ENCODE data around the gene DYNLT2B. TPM values are rescaled to one million over a fixed set of nuclear protein-coding genes. Genes with fewer than 3 reads are reported as not detected.

The DYNLT2B gene
- total and polyA plus RNA-seq, 4 donors, result 1.1 to 3.7 (median 2.9) TPM

DNA sequence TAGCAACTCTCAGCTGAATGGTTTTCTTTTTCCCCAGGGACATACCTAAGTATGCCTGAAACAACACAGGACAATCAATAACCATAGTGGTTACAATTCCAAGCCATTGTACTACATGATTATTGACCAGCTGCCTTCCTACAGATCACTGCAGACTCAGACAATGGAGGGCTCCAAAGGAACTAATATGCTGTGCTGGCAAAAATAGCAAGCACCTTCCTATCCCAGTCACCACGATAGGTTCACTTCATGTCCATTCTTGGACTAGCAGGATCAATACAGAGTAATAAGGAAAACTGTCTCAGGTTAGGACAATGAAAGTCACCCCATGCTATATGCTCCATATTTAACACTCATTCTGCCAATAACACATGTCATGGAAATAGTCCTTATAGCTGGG lies 37.6 kb upstream of the DYNLT2B start:
- H3K9me3 ChIP-seq (ENCODE audit: control insufficient read depth in 4 of 4, low read length in 3 of 4), result no peaks in the 10 kb centered on the region
- H3K4me1 ChIP-seq (ENCODE audit: control insufficient read depth in 4 of 4, insufficient read depth in 4 of 4, low read length in 3 of 4), result no peaks in the 10 kb centered on the region
- no peak overlapping the region for H3K9ac ChIP-seq (ENCODE audit: low read depth in 1 of 2, low read length in 2 of 2)
- H3K4me3 ChIP-seq (ENCODE audit: low read depth in 1 of 3, low read length in 3 of 3), result no peak overlapping the region
- 97% methylated on average over 1 of the region's 1 CpG for WGBS
- no peak for TF ChIP-seq HNF4A (conservative IDR thresholded peaks at IDR 0.05)
- TF ChIP-seq HNF4G (IDR thresholded peaks at IDR 0.05), result no peak
- no peak for DNase-seq (ENCODE audit: low spot score)
- no peak overlapping the region for H3K27ac ChIP-seq (ENCODE audit: low read depth in 1 of 2, low read length in 2 of 2)
- H3K36me3 ChIP-seq (ENCODE audit: control insufficient read depth in 4 of 4, insufficient read depth in 3 of 4, low read depth in 1 of 4, low read length in 3 of 4), result peaks cover 0 to 46% (median 29%) of the 10 kb centered on the region in 4 donors
- H3K27me3 ChIP-seq (ENCODE audit: control insufficient read depth in 4 of 4, insufficient read depth in 4 of 4, low read length in 3 of 4), result no peaks in the 10 kb centered on the region

DNA sequence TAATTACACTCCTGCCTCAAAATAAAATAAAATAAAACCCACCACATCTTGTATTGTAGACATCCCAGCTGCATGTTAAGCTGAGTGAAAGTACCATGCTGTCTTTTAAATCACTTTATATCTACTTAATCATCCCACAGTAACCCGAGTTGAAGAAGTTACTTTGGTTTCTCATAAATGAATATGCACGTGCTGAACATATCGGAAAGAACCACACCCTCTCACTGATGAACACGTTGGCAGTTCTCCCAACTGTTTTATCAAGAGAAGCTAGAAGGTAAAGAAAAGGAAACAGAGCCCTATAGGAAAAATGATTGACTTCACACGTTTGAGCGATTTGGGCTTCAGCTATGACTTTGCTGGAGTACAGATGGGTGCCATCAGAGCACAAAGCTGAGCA lies 36.1 kb upstream of the DYNLT2B start:
- Histone ChIP-seq H3K4me3 (ENCODE audit: low read depth in 1 of 3, low read length in 3 of 3) (no peak overlapping the region), H3K9me3 (ENCODE audit: control insufficient read depth in 4 of 4, low read length in 3 of 4) (no peaks in the 10 kb centered on the region), H3K36me3 (ENCODE audit: control insufficient read depth in 4 of 4, insufficient read depth in 3 of 4, low read depth in 1 of 4, low read length in 3 of 4) (peaks cover 0 to 39% (median 25%) of the 10 kb centered on the region in 4 donors), H3K9ac (ENCODE audit: low read depth in 1 of 2, low read length in 2 of 2) (no peak overlapping the region), H3K4me1 (ENCODE audit: control insufficient read depth in 4 of 4, insufficient read depth in 4 of 4, low read length in 3 of 4) (no peaks in the 10 kb centered on the region), H3K27ac (ENCODE audit: low read depth in 1 of 2, low read length in 2 of 2) (no peak overlapping the region), H3K27me3 (ENCODE audit: control insufficient read depth in 4 of 4, insufficient read depth in 4 of 4, low read length in 3 of 4) (no peaks in the 10 kb centered on the region)
- DNase-seq (ENCODE audit: low spot score), result no peak
- TF ChIP-seq, protein P1, sequence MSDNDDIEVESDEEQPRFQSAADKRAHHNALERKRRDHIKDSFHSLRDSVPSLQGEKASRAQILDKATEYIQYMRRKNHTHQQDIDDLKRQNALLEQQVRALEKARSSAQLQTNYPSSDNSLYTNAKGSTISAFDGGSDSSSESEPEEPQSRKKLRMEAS (IDR thresholded peaks at IDR 0.05), result no peak
- TF ChIP-seq NR2F2 (IDR thresholded peaks at IDR 0.05) (no peak), HNF4G (IDR thresholded peaks at IDR 0.05) (no peak), TAF1 (conservative IDR thresholded peaks at IDR 0.05) (no peak), JUND (IDR thresholded peaks at IDR 0.05) (no peak), RXRA (IDR thresholded peaks at IDR 0.05) (no peak), RAD21 (IDR thresholded peaks at IDR 0.05) (no peak), GABPA (IDR thresholded peaks at IDR 0.05 in 1 of 2, conservative IDR thresholded peaks at IDR 0.05 in 1 of 2) (no peak)
- TF ChIP-seq, protein P2, sequence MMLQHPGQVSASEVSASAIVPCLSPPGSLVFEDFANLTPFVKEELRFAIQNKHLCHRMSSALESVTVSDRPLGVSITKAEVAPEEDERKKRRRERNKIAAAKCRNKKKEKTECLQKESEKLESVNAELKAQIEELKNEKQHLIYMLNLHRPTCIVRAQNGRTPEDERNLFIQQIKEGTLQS (IDR thresholded peaks at IDR 0.05), result no peak
- TF ChIP-seq, protein P3, sequence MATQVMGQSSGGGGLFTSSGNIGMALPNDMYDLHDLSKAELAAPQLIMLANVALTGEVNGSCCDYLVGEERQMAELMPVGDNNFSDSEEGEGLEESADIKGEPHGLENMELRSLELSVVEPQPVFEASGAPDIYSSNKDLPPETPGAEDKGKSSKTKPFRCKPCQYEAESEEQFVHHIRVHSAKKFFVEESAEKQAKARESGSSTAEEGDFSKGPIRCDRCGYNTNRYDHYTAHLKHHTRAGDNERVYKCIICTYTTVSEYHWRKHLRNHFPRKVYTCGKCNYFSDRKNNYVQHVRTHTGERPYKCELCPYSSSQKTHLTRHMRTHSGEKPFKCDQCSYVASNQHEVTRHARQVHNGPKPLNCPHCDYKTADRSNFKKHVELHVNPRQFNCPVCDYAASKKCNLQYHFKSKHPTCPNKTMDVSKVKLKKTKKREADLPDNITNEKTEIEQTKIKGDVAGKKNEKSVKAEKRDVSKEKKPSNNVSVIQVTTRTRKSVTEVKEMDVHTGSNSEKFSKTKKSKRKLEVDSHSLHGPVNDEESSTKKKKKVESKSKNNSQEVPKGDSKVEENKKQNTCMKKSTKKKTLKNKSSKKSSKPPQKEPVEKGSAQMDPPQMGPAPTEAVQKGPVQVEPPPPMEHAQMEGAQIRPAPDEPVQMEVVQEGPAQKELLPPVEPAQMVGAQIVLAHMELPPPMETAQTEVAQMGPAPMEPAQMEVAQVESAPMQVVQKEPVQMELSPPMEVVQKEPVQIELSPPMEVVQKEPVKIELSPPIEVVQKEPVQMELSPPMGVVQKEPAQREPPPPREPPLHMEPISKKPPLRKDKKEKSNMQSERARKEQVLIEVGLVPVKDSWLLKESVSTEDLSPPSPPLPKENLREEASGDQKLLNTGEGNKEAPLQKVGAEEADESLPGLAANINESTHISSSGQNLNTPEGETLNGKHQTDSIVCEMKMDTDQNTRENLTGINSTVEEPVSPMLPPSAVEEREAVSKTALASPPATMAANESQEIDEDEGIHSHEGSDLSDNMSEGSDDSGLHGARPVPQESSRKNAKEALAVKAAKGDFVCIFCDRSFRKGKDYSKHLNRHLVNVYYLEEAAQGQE (IDR thresholded peaks at IDR 0.05), result no peak
- WGBS, result 85% methylated on average over 6 of the region's 6 CpGs

DNA sequence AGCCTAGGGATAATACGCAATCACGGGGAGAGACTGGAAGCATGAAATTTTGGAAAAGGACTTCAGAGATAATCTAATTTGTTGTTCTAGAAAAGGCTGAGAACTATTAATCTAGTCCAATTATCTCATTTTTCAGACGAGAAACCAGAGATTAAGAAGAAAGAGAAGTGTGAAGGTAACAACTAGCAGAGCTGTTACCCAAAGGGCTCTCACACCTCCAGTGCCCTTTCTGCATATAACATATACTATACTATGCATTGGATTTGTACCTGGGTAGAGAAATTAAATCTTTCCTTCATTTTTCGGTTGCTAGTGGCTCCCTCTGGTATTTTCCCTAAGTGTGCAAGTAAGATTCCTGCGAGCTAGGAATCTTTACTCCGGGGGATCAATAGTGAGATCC lies 33.5 kb upstream of the DYNLT2B start:
- Histone ChIP-seq H3K9ac (ENCODE audit: low read depth in 1 of 2, low read length in 2 of 2) (no peak overlapping the region), H3K4me3 (ENCODE audit: low read depth in 1 of 3, low read length in 3 of 3) (no peak overlapping the region), H3K27me3 (ENCODE audit: control insufficient read depth in 4 of 4, insufficient read depth in 4 of 4, low read length in 3 of 4) (no peaks in the 10 kb centered on the region), H3K4me1 (ENCODE audit: control insufficient read depth in 4 of 4, insufficient read depth in 4 of 4, low read length in 3 of 4) (no peaks in the 10 kb centered on the region), H3K27ac (ENCODE audit: low read depth in 1 of 2, low read length in 2 of 2) (no peak overlapping the region), H3K36me3 (ENCODE audit: control insufficient read depth in 4 of 4, insufficient read depth in 3 of 4, low read depth in 1 of 4, low read length in 3 of 4) (peaks cover 0 to 26% (median 17%) of the 10 kb centered on the region in 4 donors), H3K9me3 (ENCODE audit: control insufficient read depth in 4 of 4, low read length in 3 of 4) (no peaks in the 10 kb centered on the region)
- 95% methylated on average over 6 of the region's 6 CpGs for WGBS
- DNase-seq (ENCODE audit: low spot score), result no peak
- no peak for TF ChIP-seq NR2F2 (IDR thresholded peaks at IDR 0.05)
- TF ChIP-seq, protein P1 (IDR thresholded peaks at IDR 0.05), result no peak
- TF ChIP-seq JUND (IDR thresholded peaks at IDR 0.05), result no peak
- no peak for TF ChIP-seq HNF4A (conservative IDR thresholded peaks at IDR 0.05)
- TF ChIP-seq, protein P4, sequence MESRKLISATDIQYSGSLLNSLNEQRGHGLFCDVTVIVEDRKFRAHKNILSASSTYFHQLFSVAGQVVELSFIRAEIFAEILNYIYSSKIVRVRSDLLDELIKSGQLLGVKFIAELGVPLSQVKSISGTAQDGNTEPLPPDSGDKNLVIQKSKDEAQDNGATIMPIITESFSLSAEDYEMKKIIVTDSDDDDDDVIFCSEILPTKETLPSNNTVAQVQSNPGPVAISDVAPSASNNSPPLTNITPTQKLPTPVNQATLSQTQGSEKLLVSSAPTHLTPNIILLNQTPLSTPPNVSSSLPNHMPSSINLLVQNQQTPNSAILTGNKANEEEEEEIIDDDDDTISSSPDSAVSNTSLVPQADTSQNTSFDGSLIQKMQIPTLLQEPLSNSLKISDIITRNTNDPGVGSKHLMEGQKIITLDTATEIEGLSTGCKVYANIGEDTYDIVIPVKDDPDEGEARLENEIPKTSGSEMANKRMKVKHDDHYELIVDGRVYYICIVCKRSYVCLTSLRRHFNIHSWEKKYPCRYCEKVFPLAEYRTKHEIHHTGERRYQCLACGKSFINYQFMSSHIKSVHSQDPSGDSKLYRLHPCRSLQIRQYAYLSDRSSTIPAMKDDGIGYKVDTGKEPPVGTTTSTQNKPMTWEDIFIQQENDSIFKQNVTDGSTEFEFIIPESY (IDR thresholded peaks at IDR 0.05), result no peak
- TF ChIP-seq HNF4G (IDR thresholded peaks at IDR 0.05), result no peak
- no peak for TF ChIP-seq FOXA1 (IDR thresholded peaks at IDR 0.05)
- TF ChIP-seq TAF1 (conservative IDR thresholded peaks at IDR 0.05), result no peak
- TF ChIP-seq EGR1 (IDR thresholded peaks at IDR 0.05; ENCODE audit: low read depth in 2 of 2), result no peak
- TF ChIP-seq, protein P5, sequence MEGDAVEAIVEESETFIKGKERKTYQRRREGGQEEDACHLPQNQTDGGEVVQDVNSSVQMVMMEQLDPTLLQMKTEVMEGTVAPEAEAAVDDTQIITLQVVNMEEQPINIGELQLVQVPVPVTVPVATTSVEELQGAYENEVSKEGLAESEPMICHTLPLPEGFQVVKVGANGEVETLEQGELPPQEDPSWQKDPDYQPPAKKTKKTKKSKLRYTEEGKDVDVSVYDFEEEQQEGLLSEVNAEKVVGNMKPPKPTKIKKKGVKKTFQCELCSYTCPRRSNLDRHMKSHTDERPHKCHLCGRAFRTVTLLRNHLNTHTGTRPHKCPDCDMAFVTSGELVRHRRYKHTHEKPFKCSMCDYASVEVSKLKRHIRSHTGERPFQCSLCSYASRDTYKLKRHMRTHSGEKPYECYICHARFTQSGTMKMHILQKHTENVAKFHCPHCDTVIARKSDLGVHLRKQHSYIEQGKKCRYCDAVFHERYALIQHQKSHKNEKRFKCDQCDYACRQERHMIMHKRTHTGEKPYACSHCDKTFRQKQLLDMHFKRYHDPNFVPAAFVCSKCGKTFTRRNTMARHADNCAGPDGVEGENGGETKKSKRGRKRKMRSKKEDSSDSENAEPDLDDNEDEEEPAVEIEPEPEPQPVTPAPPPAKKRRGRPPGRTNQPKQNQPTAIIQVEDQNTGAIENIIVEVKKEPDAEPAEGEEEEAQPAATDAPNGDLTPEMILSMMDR (IDR thresholded peaks at IDR 0.05; ENCODE audit: low read depth, low read length, missing input control), result no peak
- TF ChIP-seq SP1 (IDR thresholded peaks at IDR 0.05), result no peak
- TF ChIP-seq YY1 (IDR thresholded peaks at IDR 0.05), result no peak

Data from liver (tissue), 9 donors.